ENCODE results near the gene SWSAP1.
A peak's percentile ranks its signal among the peaks of the same experiment; 100 is the strongest.
"Not testable (repeated sequence)": the region's sequence is repeated elsewhere in the genome, so short reads cannot be mapped to it uniquely, and the experiment has no call there.

Gene SWSAP1

DNA sequence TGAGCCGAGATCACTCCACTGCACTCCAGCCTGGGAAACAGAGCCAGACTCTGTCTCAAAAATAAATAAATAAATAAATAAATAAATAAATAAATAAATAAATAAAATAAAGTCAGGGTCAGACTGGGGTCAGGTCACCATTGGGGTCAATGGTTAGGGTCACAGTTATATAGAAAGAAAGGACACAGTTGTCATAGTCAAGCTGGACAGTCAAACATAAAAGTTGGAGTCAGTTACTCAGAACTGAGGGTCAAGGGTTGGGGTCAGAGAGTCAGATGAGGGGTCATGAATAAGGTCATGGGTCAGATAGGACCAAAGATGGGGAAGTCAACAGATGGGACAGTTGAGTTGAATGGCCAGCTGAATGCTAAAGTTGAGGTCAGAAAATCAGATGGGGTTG is 26.3 kb downstream of the SWSAP1 start:
- Mint-ChIP-seq H3K4me1 (peaks cover 0 to 2% of the 10 kb centered on the region in 2 donors), H3K27ac (no peak overlapping the region), H3K27me3 (peaks cover 9 to 16% of the 10 kb centered on the region in 2 donors), H3K4me3 (no peak overlapping the region), H3K36me3 (no peaks in the 10 kb centered on the region), H3K9me3 (no peaks in the 10 kb centered on the region)
- DNase-seq (no peak), ATAC-seq (replicated peaks) (no peak)

DNA sequence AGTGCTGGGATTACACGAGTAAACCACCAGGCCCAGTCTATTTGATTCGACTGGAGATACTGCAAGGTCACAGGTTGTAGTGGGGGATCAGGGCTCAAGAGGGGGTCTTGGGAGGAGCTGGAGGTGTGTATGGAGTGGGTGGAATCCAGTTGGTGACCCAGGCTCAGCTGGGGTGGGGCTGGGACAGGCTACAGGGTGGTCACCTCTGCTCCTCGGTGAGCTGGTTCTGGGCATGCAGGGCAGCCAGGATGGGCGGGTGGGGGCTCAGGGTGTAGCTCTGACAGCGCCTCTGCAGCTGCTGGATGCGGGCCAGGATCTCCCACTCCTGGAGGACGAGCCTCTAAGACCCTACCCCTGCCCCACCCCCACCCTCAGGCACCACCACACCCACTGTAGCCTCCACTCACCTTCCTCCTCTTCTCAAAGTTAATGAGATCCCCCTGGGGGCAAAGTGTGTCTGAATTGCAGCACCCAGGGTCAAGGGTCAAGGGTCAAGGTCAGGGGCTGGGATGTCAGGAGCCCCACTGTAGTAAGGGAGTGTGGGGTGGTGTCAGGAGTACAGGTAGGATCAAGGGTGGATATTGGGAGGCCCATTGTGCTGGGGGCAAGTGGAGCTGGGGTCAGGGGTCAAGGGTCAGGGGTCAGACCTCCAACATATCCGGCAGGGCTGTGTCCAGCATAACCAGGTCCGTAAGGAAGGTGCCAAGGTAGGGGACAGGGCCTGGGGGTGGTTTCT is 27.5 kb downstream of the SWSAP1 start:
- no peaks in the 10 kb centered on the region for H3K9me3 Mint-ChIP-seq
- no peak overlapping the region for H3K4me3 Mint-ChIP-seq

DNA sequence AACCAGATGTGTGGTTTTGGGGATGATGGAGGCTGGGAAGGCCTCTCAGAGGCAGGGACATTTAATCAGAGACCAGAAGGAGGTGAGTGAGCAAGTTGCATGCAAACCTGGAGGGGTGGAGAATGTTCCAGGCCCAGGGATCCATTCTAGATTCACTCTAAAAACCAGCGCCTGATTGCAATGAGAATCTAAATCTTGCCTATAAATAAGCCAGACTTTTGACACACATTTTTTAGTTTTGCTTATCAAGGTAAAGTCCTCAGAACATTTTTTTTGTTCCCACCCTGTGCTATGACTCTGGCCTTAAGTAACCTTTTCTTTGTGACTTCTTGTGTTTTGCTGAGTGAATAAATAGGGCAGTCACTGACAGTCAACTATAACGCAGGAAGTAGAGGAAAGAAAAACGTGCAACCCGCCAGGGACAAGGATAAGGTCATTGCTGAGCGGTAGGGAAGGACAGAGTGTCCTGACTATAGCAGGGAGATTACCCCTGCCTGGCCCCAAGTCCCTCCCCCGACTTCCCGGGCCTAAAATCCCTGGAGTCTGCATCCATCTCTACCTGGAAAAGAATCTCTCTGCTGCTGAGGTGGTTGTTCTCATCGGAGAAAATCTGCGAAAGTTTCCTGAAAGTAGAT is 30.2 kb downstream of the SWSAP1 start:
- no peak overlapping the region for H3K27ac Mint-ChIP-seq
- H3K36me3 Mint-ChIP-seq, result no peaks in the 10 kb centered on the region
- ATAC-seq (replicated peaks) (no peak), DNase-seq (no peak)
- no peaks in the 10 kb centered on the region for H3K9me3 Mint-ChIP-seq
- peaks cover 7% of the 10 kb centered on the region in 2 donors for H3K4me1 Mint-ChIP-seq
- peaks cover 5 to 30% of the 10 kb centered on the region in 2 donors for H3K27me3 Mint-ChIP-seq
- H3K4me3 Mint-ChIP-seq, result no peak overlapping the region

More for the DNA sequence above, 27.5 kb downstream of the SWSAP1 start:
- peaks cover 7% of the 10 kb centered on the region in 2 donors for H3K4me1 Mint-ChIP-seq
- H3K27ac Mint-ChIP-seq, result no peak overlapping the region
- H3K27me3 Mint-ChIP-seq, result peaks cover 6 to 28% of the 10 kb centered on the region in 2 donors
- H3K36me3 Mint-ChIP-seq, result no peaks in the 10 kb centered on the region
- DNase-seq (no peak), ATAC-seq (replicated peaks) (no peak)

DNA sequence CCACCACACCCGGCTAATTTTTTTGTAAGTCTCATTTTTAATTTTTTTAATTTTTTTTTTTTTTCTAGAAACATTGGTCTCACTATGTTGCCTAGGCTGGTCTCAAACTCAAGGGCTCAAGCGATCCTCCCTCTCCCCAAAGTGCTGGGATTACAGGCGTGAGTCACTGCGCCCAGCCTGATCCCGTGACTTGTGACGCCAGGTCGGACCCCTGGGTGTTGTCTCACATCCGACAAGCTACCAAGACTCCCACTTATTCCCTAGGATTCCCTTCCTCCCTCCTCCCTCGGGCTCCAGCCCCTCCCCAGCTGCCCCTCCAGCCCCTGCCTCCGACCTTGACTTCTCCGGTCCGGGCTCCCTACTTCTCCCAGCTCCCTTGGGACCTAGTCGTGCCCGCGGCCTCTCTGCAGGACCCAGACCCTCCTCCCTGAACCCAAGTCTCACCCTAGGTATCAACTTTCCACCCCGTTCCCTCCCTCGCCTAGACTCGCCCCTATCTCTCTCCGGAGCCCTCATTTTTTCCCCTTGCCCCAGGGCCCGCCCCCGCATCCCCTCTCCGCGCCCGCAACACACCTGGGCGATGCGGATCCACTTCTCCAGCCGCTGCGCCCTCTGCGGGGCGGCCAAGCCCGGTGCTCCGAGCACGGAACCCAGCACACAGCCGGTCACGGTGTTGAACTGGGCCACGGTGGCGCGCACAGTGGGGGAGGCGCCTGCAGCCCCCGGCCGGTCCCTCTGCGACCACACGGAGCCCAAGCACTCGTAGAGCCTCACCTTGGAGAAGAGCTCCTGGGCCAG is 31.6 kb downstream of the SWSAP1 start:
- peak; percentile 21 for DNase-seq
- Mint-ChIP-seq H3K9me3 (no peaks in the 10 kb centered on the region), H3K27me3 (peaks cover 0 to 18% of the 10 kb centered on the region in 2 donors), H3K4me1 (peaks cover 5 to 7% of the 10 kb centered on the region in 2 donors), H3K27ac (no peak overlapping the region), H3K36me3 (no peaks in the 10 kb centered on the region), H3K4me3 (peak overlapping the region in 1 of 2 donors; percentile 39)
- ATAC-seq (replicated peaks), result peak; percentile 51 to 63

DNA sequence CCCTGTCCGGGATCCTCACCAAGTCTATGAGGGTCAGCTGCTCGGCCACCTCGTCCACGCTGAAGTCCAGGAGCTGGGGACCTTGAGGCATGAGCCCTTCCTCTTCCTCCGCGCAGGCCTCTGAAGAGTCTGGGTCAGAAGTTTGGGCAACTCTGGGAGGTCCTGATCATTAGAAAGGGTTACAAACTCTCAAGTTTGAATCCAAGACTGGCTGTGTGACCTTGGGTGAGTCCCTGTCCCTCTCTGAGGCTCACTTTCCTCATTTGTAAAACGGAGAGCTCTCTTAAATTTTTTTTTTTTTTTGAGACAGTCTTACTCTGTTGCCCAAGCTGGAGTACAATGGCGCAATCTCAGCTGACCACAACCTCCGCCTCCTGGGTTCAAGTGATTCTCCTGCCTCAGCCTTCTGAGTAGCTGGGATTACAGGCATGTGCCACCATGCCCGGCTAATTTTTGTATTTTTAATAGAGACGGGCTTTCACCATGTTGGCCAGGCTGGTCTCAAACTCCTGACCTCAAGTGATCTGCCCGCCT is 32.3 kb downstream of the SWSAP1 start:
- ATAC-seq (replicated peaks); H3K36me3 Mint-ChIP-seq; H3K9me3 Mint-ChIP-seq; H3K27ac Mint-ChIP-seq; DNase-seq; H3K4me3 Mint-ChIP-seq; H3K4me1 Mint-ChIP-seq: not testable (repeated sequence)
- peaks cover 0 to 17% of the 10 kb centered on the region in 2 donors for H3K27me3 Mint-ChIP-seq

DNA sequence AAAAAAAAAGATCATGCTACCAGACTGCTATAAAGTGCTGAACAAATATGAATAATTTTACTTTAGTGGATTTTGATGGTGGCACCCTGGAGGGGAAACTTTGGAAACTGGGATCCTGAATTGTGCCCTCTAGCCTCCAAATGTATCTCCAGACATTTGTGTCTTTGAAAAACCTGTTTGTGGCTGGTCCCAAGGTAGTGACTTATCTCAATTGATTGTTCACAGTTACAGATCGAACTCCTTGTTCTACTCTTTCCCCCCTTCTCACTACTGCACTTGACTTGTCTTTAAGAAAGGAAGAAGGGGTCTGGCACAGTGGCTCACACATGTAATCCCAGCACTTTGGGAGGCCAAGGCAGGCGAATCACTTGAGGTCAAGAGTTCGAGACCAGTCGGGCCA is 34.1 kb downstream of the SWSAP1 start:
- Mint-ChIP-seq H3K27me3 (peaks cover 0 to 17% of the 10 kb centered on the region in 2 donors), H3K36me3 (no peaks in the 10 kb centered on the region), H3K4me1 (peaks cover 5 to 7% of the 10 kb centered on the region in 2 donors), H3K4me3 (no peak overlapping the region), H3K27ac (no peak overlapping the region), H3K9me3 (no peaks in the 10 kb centered on the region)
- DNase-seq (no peak), ATAC-seq (replicated peaks) (no peak)

DNA sequence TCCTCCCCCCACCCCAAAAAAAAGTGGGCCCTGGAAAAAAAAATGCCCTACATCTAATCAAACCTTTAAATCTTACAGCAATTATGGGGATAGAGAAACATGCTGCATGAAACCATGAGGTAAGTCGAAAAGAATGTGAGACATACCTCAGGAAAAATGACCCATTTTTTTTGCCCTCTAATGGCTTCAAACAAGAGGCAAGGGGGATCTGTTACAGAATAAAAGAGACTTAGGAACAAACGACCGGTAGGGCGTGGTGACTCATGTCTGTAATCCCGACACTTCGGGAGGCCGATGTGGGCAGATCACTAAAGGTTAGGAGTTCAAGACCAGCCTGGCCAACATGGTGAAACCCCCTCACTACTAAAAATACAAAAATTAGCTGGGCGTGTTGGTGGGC is 36.2 kb downstream of the SWSAP1 start:
- no peak for DNase-seq

DNA sequence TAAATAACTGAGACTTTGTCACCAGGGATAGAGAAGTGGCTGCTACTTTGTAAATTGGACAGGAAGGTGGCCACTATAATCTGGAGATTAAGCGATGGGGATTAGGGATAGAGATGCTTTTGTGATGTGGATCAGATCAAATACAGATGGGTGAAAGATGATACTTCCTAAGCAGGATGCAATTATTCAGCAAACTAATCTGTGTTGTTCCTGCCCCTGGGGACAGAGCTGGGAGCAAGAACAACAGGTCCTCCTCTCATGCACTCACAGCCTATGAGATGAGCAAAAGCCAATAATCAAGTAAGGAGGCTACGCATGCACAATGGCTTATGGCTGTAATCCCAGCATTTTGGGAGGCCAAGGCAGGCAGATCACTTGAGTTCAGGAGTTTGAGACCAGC is 40.1 kb downstream of the SWSAP1 start:
- no peak for ATAC-seq (replicated peaks)
- H3K4me3 Mint-ChIP-seq, result no peak overlapping the region

More for the DNA sequence above, 36.2 kb downstream of the SWSAP1 start:
- no peak overlapping the region for H3K27ac Mint-ChIP-seq
- H3K27me3 Mint-ChIP-seq, result peaks cover 0 to 17% of the 10 kb centered on the region in 2 donors
- no peaks in the 10 kb centered on the region for H3K36me3 Mint-ChIP-seq
- H3K4me1 Mint-ChIP-seq, result peaks cover 5 to 7% of the 10 kb centered on the region in 2 donors
- no peak for ATAC-seq (replicated peaks)
- no peaks in the 10 kb centered on the region for H3K9me3 Mint-ChIP-seq
- no peak overlapping the region for H3K4me3 Mint-ChIP-seq

DNA sequence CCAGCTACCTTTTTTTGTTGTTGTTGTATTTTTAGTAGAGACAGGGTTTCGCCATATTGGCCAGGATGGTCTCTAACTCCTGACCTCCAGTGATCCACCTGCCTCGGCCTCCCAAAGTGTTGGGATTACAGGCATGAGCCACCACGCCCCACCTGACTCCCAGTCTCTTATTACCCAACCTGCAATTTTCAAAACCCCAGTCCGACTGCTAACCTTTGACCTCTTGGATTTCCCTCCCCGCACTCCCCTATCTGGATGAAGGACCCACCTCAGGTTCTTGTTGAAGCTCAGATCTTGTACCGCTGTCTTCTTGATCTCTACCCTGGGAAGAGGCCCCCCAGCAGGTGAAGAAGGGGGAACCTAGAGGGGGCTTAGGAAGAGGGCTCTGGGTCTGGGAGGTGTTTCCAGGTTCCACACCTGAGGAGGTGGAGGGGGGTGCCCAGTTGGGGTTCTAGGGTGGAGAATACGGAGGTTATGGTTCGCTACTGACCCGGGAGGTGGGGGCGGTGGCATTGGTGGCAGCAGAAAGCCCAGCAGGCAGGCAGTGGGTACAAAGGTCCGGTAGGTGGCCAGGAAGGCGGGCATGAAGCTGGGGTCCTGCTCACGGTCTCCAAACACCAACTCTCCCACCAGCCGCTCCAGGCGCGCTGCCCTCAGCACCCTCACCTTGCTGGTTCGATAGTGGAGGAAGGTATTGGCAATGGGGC is 42.0 kb downstream of the SWSAP1 start:
- H3K36me3 Mint-ChIP-seq, result no peaks in the 10 kb centered on the region
- H3K27ac Mint-ChIP-seq, result no peak overlapping the region
- H3K4me3 Mint-ChIP-seq, result no peak overlapping the region
- DNase-seq (no peak), ATAC-seq (replicated peaks) (no peak)
- peaks cover 21 to 27% of the 10 kb centered on the region in 2 donors for H3K27me3 Mint-ChIP-seq
- no peaks in the 10 kb centered on the region for H3K9me3 Mint-ChIP-seq
- H3K4me1 Mint-ChIP-seq, result peaks cover 22 to 28% of the 10 kb centered on the region in 2 donors

More for the DNA sequence above, 40.1 kb downstream of the SWSAP1 start:
- no peak for DNase-seq
- Mint-ChIP-seq H3K27ac (no peak overlapping the region), H3K9me3 (no peaks in the 10 kb centered on the region), H3K4me1 (peaks cover 11 to 13% of the 10 kb centered on the region in 2 donors), H3K36me3 (no peaks in the 10 kb centered on the region), H3K27me3 (peaks cover 8 to 12% of the 10 kb centered on the region in 2 donors)

DNA sequence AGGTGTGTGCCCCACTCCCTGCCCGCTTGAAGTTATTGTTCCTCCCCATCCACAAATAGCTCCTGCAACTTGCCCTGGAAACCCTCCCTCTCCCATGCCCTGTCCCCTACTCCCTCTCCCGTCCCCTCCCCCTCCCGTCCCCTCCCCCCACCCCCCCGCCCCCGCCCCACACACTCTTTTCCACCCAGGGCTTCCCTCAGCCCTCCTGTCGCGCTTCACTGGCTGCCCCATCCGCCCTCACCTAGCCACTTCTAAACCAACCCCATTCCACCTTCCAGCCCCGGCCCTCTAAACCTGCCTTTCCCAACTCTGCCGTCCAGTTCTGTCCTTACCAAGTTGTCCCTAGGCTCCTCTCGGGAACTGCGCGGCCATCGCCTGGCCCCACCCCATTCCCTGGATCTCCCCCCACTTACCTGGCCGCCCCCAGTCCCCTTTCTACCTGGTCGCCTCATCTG is 43.7 kb downstream of the SWSAP1 start:
- no peak for ATAC-seq (replicated peaks)
- Mint-ChIP-seq H3K36me3 (no peaks in the 10 kb centered on the region), H3K27me3 (peaks cover 22 to 32% of the 10 kb centered on the region in 2 donors), H3K9me3 (no peaks in the 10 kb centered on the region), H3K4me3 (peak overlapping the region; percentile 66 to 72), H3K4me1 (peaks cover 34 to 44% of the 10 kb centered on the region in 2 donors), H3K27ac (no peak overlapping the region)
- no peak for DNase-seq

DNA sequence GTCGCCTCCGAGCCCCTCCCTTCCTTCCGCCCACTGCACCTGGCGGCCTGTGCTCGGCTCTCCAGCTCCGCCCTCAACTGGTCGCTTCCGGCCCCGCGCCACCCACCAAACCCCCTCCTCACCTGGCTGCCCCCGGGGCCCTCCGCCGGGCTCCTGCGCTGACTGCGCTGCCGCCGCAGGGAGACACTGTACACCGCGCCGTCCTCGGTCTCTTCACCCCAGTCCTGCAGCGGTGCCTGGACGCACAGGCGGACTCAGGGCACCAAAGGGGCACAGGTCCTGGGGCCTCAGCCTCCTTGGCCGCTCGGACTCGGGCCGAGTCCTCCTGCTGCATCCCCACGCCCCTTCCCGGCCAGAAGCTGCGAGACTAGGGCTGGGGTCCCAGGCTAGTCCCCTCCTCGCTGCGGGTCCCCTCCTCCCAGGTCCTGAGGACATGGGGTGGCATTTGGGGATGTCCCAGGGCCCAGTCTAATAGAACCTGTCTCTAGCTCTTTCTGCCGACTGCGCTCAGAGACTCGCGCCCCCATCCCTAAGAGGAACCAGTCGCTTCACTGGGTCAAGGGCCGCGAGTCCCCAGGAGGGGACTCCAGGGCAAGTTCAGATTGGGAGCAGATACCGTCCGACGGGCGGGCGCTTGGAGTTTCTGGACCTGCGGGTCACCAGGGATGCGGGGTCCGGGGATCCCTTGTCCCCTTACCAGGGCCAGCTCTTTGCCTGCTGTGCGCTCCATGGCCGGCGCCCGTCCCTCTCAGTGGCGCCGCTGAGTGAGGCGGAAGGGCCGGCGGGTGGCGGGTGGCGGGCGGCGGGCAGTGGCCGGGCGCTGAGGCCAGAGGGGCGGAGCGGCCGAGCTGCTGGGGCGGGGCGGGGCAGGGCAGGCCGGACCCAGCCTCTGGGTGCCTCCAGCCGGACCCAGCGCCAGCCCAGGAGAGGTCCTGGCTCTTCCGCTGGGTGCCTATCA is 44.4 kb downstream of the SWSAP1 start, which contains the start of gene RGL3:
Gene RGL3 (minus strand): TSS at position 766 of the 958 bp plus-strand sequence. CDS start 36 bp downstream, at position 730.
- Mint-ChIP-seq H3K9me3 (no peaks in the 10 kb centered on the region), H3K4me3 (peak within 1 kb of the TSS; percentile 66 to 72), H3K4me1 (peaks cover 40 to 51% of the 10 kb centered on the region in 2 donors), H3K36me3 (no peaks in the 10 kb centered on the region), H3K27me3 (peaks cover 30 to 39% of the 10 kb centered on the region in 2 donors), H3K27ac (peak within 1 kb of the TSS; percentile 4)
- ATAC-seq (replicated peaks), result no peak
- no peak for DNase-seq

DNA sequence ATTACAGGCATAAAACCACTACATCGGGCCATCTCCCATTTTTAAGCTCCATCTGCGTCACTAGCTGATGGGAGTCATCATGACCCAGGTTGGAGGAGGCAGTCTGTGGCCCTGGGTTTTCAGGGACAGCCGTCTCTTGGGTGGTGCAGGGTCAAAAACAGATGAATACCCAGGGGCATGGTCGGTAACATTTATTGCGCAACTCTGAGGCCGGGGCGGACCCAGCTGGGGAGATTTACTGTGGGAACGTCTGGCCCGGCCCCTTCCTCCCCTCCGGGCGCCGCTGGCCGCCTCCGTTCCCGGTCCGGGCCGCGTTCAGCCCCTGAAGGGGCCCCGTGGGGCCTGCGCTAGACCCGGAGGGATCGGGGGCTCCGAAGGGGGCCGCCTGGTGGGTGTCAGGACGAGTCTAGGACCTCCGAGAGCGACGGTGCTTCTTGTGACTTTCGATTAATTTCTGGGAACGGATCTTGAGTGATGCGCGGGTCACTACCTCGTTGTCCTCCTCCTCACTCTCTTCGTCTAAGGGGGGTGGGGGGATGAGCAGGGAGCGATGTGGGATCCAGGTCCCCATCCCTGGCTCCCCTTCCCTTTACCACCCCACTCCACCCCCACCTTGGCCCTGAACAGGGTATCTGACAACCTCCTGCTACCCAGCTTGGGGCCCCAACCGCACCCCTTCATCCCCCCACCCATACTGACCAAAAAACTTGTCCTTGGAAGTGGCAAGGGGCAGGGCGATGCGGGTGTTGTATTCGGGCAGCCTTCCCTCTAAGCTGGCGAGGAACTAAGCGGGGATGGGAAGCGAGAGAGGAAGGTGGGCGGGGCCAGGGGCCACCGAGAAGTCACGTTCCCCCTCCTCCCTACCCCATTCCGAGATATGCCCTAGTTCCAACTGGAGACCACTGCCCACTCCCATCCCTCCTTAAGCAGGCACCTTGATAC is 46.2 kb downstream of the SWSAP1 start:
- DNase-seq (no peak), ATAC-seq (replicated peaks) (no peak)
- Mint-ChIP-seq H3K4me3 (peak overlapping the region; percentile 81 to 83), H3K9me3 (no peaks in the 10 kb centered on the region), H3K27ac (peak overlapping the region; percentile 4), H3K27me3 (peaks cover 31 to 41% of the 10 kb centered on the region in 2 donors), H3K36me3 (no peaks in the 10 kb centered on the region), H3K4me1 (peaks cover 42 to 54% of the 10 kb centered on the region in 2 donors)
